OCI-LY1 (cell line): ENCODE results near the gene GOT1.

ENCODE experiments used
- H2AFZ ChIP-seq: fragments of 200-600 bp; sonication (generic), shearing (Covaris generic); 2 replicates; pipeline ENCODE4 v1.6.0; 2014; ENCODE audit warnings: antibody characterized with exemption, mild to moderate bottlenecking, low read length
- H3F3A ChIP-seq: fragments of 200-600 bp; sonication (generic), shearing (Covaris generic); 2 replicates; pipeline ENCODE4 v1.6.0; 2014; ENCODE audit warnings: mild to moderate bottlenecking, antibody characterized with exemption, low read length, moderate library complexity; ENCODE audit not compliant: insufficient read depth
- H3K27ac ChIP-seq: fragments of 200-600 bp; sonication (generic); 2 replicates; pipeline ENCODE4 v1.5.1; 2014; ENCODE audit warnings: low read length, mixed run types, mild to moderate bottlenecking, low read depth; ENCODE audit not compliant: poor library complexity, severe bottlenecking
- H3K27me3 ChIP-seq: fragments of 200-600 bp; sonication (generic); 2 replicates; pipeline ENCODE4 v1.6.0; 2014; ENCODE audit warnings: antibody characterized with exemption, mild to moderate bottlenecking, low read length, moderate library complexity; ENCODE audit not compliant: insufficient read depth
- H3K36me3 ChIP-seq: fragments of 200-600 bp; sonication (generic); 2 replicates; pipeline ENCODE4 v1.6.1; 2014; ENCODE audit warnings: mild to moderate bottlenecking, antibody characterized with exemption, low read length, moderate library complexity, mixed read lengths; ENCODE audit not compliant: insufficient read depth
- H3K4me1 ChIP-seq: fragments of 200-600 bp; sonication (generic); 2 replicates; pipeline ENCODE4 v1.5.1; 2014; ENCODE audit warnings: mild to moderate bottlenecking, low read length, moderate library complexity; ENCODE audit not compliant: insufficient read depth, severe bottlenecking
- H3K4me2 ChIP-seq: fragments of 200-600 bp; sonication (generic), shearing (Covaris generic); 2 replicates; pipeline ENCODE4 v1.6.1; 2014; ENCODE audit warnings: low read length
- H3K4me3 ChIP-seq: fragments of 200-600 bp; sonication (generic); 2 replicates; pipeline ENCODE4 v1.5.1; 2014; ENCODE audit warnings: low read length, low read depth, mild to moderate bottlenecking, mixed read lengths; ENCODE audit not compliant: poor library complexity, severe bottlenecking
- H3K79me2 ChIP-seq: fragments of 200-600 bp; shearing (Covaris generic); 2 replicates; pipeline ENCODE4 v1.6.1; 2016; ENCODE audit warnings: mixed run types, low read length, mixed read lengths; ENCODE audit not compliant: insufficient read depth
- H3K9ac ChIP-seq: fragments of 200-600 bp; sonication (generic), shearing (Covaris generic); 2 replicates; pipeline ENCODE4 v1.6.1; 2014; ENCODE audit warnings: mild to moderate bottlenecking, low read length, mixed read lengths
- H3K9me2 ChIP-seq: fragments of 200-600 bp; sonication (generic), shearing (Covaris generic); 2 replicates; pipeline ENCODE4 v1.6.1; 2014; ENCODE audit warnings: low read depth, mild to moderate bottlenecking, low read length, mixed read lengths
- H3K9me3 ChIP-seq: fragments of 200-600 bp; shearing (Covaris generic); 2 replicates; pipeline ENCODE4 v1.6.1; 2014; ENCODE audit warnings: low read length, mixed read lengths
- H4K20me1 ChIP-seq: fragments of 200-600 bp; sonication (generic), shearing (Covaris generic); 2 replicates; pipeline ENCODE4 v1.6.0; 2016; ENCODE audit warnings: mild to moderate bottlenecking, low read length; ENCODE audit not compliant: insufficient read depth
- CTCF ChIP-seq: fragments of 200-600 bp; sonication (generic), shearing (Covaris generic); IDR thresholded peaks from 2 replicates; pipeline ENCODE4 v1.5.1; 2017; ENCODE audit warnings: mild to moderate bottlenecking, antibody characterized with exemption, low read length, moderate library complexity, mixed read lengths
- EZH2 ChIP-seq: fragments of 200-600 bp; sonication (generic), shearing (Covaris generic); IDR thresholded peaks from 2 replicates; pipeline ENCODE4 v1.8.0; 2017; ENCODE audit warnings: borderline replicate concordance, mixed run types, mild to moderate bottlenecking, antibody characterized with exemption, low read length, moderate library complexity, mixed read lengths

The GOT1 gene

GRCh38 chr10:99406149-99406548, 24.3 kb downstream of the GOT1 start:
- Histone ChIP-seq H3K4me3 (no peak overlapping the region), H3K4me2 (no peak overlapping the region), H3K27me3 (no peaks in the 10 kb centered on the region), H3K4me1 (no peaks in the 10 kb centered on the region), H4K20me1 (no peaks in the 10 kb centered on the region), H3K9me2 (no peaks in the 10 kb centered on the region), H3K27ac (no peak overlapping the region), H3K9ac (no peak overlapping the region), H3K9me3 (no peaks in the 10 kb centered on the region), H3K36me3 (peaks cover 22% of the 10 kb centered on the region), H3F3A (no peaks in the 10 kb centered on the region), H2AFZ (no peak overlapping the region), H3K79me2 (no peaks in the 10 kb centered on the region)
- TF ChIP-seq EZH2 = no peak
- no peak for TF ChIP-seq CTCF

- Histone ChIP-seq H3K9me3 (no peaks in the 10 kb centered on the region), H3K4me1 (no peaks in the 10 kb centered on the region), H3K9me2 (no peaks in the 10 kb centered on the region), H3K27ac (no peak overlapping the region), H3K4me3 (no peak overlapping the region), H3K9ac (no peak overlapping the region), H3K27me3 (no peaks in the 10 kb centered on the region), H3F3A (no peaks in the 10 kb centered on the region), H4K20me1 (no peaks in the 10 kb centered on the region), H3K79me2 (no peaks in the 10 kb centered on the region), H2AFZ (no peak overlapping the region), H3K4me2 (no peak overlapping the region), H3K36me3 (peaks cover 22% of the 10 kb centered on the region)
- TF ChIP-seq CTCF = no peak
- TF ChIP-seq EZH2 = no peak
Measured at GRCh38 chr10:99403674-99404073, 26.8 kb downstream of the GOT1 start.

- Histone ChIP-seq H3K9ac (no peak overlapping the region), H3K9me2 (no peaks in the 10 kb centered on the region), H3K27ac (no peak overlapping the region), H3F3A (no peaks in the 10 kb centered on the region), H3K4me2 (no peak overlapping the region), H3K9me3 (no peaks in the 10 kb centered on the region), H4K20me1 (no peaks in the 10 kb centered on the region), H3K27me3 (no peaks in the 10 kb centered on the region), H3K79me2 (no peaks in the 10 kb centered on the region), H2AFZ (no peak overlapping the region), H3K36me3 (peaks cover 12% of the 10 kb centered on the region), H3K4me1 (no peaks in the 10 kb centered on the region), H3K4me3 (no peak overlapping the region)
- TF ChIP-seq CTCF = no peak
- TF ChIP-seq EZH2 = no peak
Measured at GRCh38 chr10:99399664-99400063, 30.8 kb downstream of the GOT1 start.
